CD14-positive monocyte (primary cell): ENCODE data around the gene CIB4. TPM values are rescaled to one million over a fixed set of nuclear protein-coding genes. Genes with fewer than 3 reads are reported as not detected.

ENCODE experiments used
- DNase-seq, 3 donors: peaks; one replicate each; pipeline ENCODE4 v3.0.0-alpha.2; 2011 to 2022
- H2AFZ ChIP-seq: 2 replicates; pipeline ENCODE4 v1.6.0; 2012; ENCODE audit warnings: mild to moderate bottlenecking, low read depth, low read length, inconsistent platforms; ENCODE audit not compliant: insufficient read depth, poor library complexity, severe bottlenecking
- H3K27ac ChIP-seq, 2 donors: 1 replicate in 1 of 2; 2 replicates in 1 of 2; pipeline ENCODE4 v1.5.1; 2012 to 2013; ENCODE audit warnings: low read length in 2 of 2, control low read depth in 1 of 2, inconsistent platforms in 1 of 2, low read depth in 1 of 2, mild to moderate bottlenecking in 1 of 2
- H3K27me3 ChIP-seq, 2 donors: one replicate each; pipeline versions ENCODE4 v1.6.0 to v1.6.1; 2011 to 2013; ENCODE audit warnings: low read length in 2 of 2; ENCODE audit not compliant: control insufficient read depth in 2 of 2, insufficient read depth in 2 of 2
- H3K36me3 ChIP-seq, 2 donors: replicated peaks in 1 of 2; 1 replicate in 1 of 2; 2 replicates in 1 of 2; pipeline versions ENCODE4 v1.5.1 to v1.6.1; 2012 to 2013; ENCODE audit warnings: low read length in 2 of 2, control low read depth in 1 of 2, inconsistent platforms in 1 of 2, mild to moderate bottlenecking in 1 of 2; ENCODE audit not compliant: insufficient read depth in 2 of 2, control insufficient read depth in 1 of 2
- H3K4me1 ChIP-seq, 2 donors: 1 replicate in 1 of 2; 2 replicates in 1 of 2; pipeline versions ENCODE4 v1.5.1 to v1.6.1; 2012 to 2013; ENCODE audit warnings: low read length in 2 of 2, control low read depth in 1 of 2, inconsistent platforms in 1 of 2, mild to moderate bottlenecking in 1 of 2, moderate library complexity in 1 of 2; ENCODE audit not compliant: insufficient read depth in 2 of 2, control insufficient read depth in 1 of 2
- H3K4me2 ChIP-seq: replicated peaks from 2 replicates; pipeline ENCODE3; 2012; ENCODE audit warnings: low read length, moderate library complexity, mild to moderate bottlenecking; ENCODE audit not compliant: poor library complexity, severe bottlenecking; ENCODE audit errors: extremely low read depth
- H3K4me3 ChIP-seq, 3 experiments: fragments of 200-600 bp in 1 of 3; sonication (generic) in 1 of 3; replicated peaks in 1 of 3; 1 replicate in 2 of 3; 2 replicates in 1 of 3; pipeline ENCODE4 v1.5.1; 2011 to 2013; ENCODE audit warnings: low read length in 3 of 3, mild to moderate bottlenecking in 3 of 3, control low read depth in 2 of 3, low read depth in 2 of 3, inconsistent platforms in 1 of 3, moderate library complexity in 1 of 3
- H3K79me2 ChIP-seq: 2 replicates; pipeline ENCODE4 v1.6.0; 2012; ENCODE audit warnings: mild to moderate bottlenecking, control low read depth, inconsistent platforms, low read length, moderate library complexity; ENCODE audit not compliant: insufficient read depth
- H3K9ac ChIP-seq: 2 replicates; pipeline ENCODE4 v1.6.0; 2017; ENCODE audit warnings: low read length, mild to moderate bottlenecking; ENCODE audit not compliant: insufficient read depth, poor library complexity, severe bottlenecking
- H3K9me3 ChIP-seq, 2 donors: replicated peaks in 1 of 2; 1 replicate in 1 of 2; 2 replicates in 1 of 2; pipeline versions ENCODE4 v1.5.1 to v1.6.1; 2012 to 2013; ENCODE audit warnings: low read length in 2 of 2, control low read depth in 1 of 2; ENCODE audit not compliant: control insufficient read depth in 1 of 2, insufficient read depth in 1 of 2
- H4K20me1 ChIP-seq: 2 replicates; pipeline ENCODE4 v1.6.0; 2012; ENCODE audit warnings: mild to moderate bottlenecking, low read length, control low read depth, moderate library complexity; ENCODE audit not compliant: insufficient read depth
- H3K27ac Mint-ChIP-seq, 7 donors: one replicate each; pipeline ENCODE4 v1.8.0; 2020; ENCODE audit warnings: mild to moderate bottlenecking in 7 of 7, mixed read lengths in 7 of 7, moderate library complexity in 6 of 7, inconsistent platforms in 2 of 7
- H3K27me3 Mint-ChIP-seq, 3 donors: one replicate each; pipeline ENCODE4 v1.8.0; 2021 to 2022; ENCODE audit warnings: low read depth in 3 of 3, mild to moderate bottlenecking in 3 of 3, mixed read lengths in 3 of 3, moderate library complexity in 3 of 3, inconsistent platforms in 1 of 3
- H3K36me3 Mint-ChIP-seq, 2 donors: one replicate each; pipeline ENCODE4 v1.8.0; 2020; ENCODE audit warnings: mixed read lengths in 2 of 2, inconsistent platforms in 1 of 2, mild to moderate bottlenecking in 1 of 2
- H3K4me1 Mint-ChIP-seq: one replicate; pipeline ENCODE4 v1.8.0; 2020; ENCODE audit warnings: mild to moderate bottlenecking, mixed read lengths
- H3K4me3 Mint-ChIP-seq, 2 donors: one replicate each; pipeline ENCODE4 v1.8.0; 2020; ENCODE audit warnings: mild to moderate bottlenecking in 2 of 2, mixed read lengths in 2 of 2, moderate library complexity in 1 of 2
- H3K9me3 Mint-ChIP-seq, 7 donors: one replicate each; pipeline ENCODE4 v1.8.0; 2020 to 2022; ENCODE audit warnings: mixed read lengths in 7 of 7, mild to moderate bottlenecking in 6 of 7, moderate library complexity in 6 of 7, inconsistent platforms in 2 of 7
- WGBS: methylation state at CpG from one replicate; pipeline ENCODE4 v1.1.5; 2013; ENCODE audit warnings: missing lambda C conversion rate; ENCODE audit not compliant: insufficient coverage; 5-methylcytosine and 5-hydroxymethylcytosine counted together
- intact Hi-C, 2 donors: fragments of 100-400 bp; cut with micrococcal nuclease; formaldehyde crosslinking; loops; one replicate each; pipeline versions ENCODE4 v1.15.0 to v1.15.1; 2023
- polyA plus RNA-seq, 3 donors: library from polyadenylated mRNA; depleted of rRNA in 1 of 3; unstranded in 2 of 3; stranded (reverse) in 1 of 3; fragments of 300-500 nt in 2 of 3; fragments of >200 nt in 1 of 3; fragmentation: Illumina TruSeq in 2 of 3; gene quantifications; 1 replicate in 2 of 3; 2 replicates in 1 of 3; pipeline ENCODE4 v1.2.3, GENCODE V29; 2012 to 2021
- TF ChIP-seq, protein P1 (sequence below): fragments of 200-600 bp; IDR thresholded peaks from one replicate; pipeline ENCODE4 v1.8.0; 2022; ENCODE audit warnings: antibody characterized with exemption, mild to moderate bottlenecking

Gene CIB4
- polyA plus RNA-seq, 3 donors: not detected

DNA sequence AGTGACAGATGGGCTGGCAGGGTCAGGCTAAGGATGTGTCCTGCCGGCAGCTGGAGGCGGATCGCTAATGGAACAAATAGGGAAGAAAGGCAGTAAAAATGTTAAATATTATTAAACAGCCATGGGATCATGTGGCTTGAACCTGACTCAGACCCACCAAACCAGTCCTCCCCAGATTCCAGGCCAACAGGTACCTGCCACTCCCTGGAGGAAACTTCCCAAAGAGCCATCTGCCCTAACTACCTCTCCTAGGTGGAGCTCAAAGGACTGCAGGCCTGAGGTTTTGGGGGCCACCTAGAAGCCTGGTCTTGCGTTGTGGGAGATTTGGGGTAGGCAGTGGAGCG lies 34.3 kb downstream of the CIB4 start:
- intact Hi-C loops: no loop called here
- Histone ChIP-seq H2AFZ (no peak overlapping the region), H3K27me3 (no peaks in the 10 kb centered on the region), H3K4me2 (no peak overlapping the region), H3K9me3 (no peaks in the 10 kb centered on the region), H3K36me3 (no peaks in the 10 kb centered on the region), H3K4me3 (no peak overlapping the region), H3K27ac (no peak overlapping the region), H3K79me2 (no peaks in the 10 kb centered on the region), H4K20me1 (no peaks in the 10 kb centered on the region), H3K4me1 (no peaks in the 10 kb centered on the region), H3K9ac (no peak overlapping the region)
- peaks cover 7 to 24% (median 14%) of the 10 kb centered on the region in 3 donors for H3K27me3 Mint-ChIP-seq
- no peak for DNase-seq
- H3K9me3 Mint-ChIP-seq: peaks cover 0 to 6% (median 1%) of the 10 kb centered on the region in 7 donors
- no CpG with 5 or more reads among the region's 5 CpGs for WGBS
- peak overlapping the region in 1 of 7 donors; percentile 3 for H3K27ac Mint-ChIP-seq
- H3K4me1 Mint-ChIP-seq: no peaks in the 10 kb centered on the region
- H3K4me3 Mint-ChIP-seq: no peak overlapping the region
- TF ChIP-seq, protein P1, sequence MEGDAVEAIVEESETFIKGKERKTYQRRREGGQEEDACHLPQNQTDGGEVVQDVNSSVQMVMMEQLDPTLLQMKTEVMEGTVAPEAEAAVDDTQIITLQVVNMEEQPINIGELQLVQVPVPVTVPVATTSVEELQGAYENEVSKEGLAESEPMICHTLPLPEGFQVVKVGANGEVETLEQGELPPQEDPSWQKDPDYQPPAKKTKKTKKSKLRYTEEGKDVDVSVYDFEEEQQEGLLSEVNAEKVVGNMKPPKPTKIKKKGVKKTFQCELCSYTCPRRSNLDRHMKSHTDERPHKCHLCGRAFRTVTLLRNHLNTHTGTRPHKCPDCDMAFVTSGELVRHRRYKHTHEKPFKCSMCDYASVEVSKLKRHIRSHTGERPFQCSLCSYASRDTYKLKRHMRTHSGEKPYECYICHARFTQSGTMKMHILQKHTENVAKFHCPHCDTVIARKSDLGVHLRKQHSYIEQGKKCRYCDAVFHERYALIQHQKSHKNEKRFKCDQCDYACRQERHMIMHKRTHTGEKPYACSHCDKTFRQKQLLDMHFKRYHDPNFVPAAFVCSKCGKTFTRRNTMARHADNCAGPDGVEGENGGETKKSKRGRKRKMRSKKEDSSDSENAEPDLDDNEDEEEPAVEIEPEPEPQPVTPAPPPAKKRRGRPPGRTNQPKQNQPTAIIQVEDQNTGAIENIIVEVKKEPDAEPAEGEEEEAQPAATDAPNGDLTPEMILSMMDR: no peak
- H3K36me3 Mint-ChIP-seq: no peaks in the 10 kb centered on the region

DNA sequence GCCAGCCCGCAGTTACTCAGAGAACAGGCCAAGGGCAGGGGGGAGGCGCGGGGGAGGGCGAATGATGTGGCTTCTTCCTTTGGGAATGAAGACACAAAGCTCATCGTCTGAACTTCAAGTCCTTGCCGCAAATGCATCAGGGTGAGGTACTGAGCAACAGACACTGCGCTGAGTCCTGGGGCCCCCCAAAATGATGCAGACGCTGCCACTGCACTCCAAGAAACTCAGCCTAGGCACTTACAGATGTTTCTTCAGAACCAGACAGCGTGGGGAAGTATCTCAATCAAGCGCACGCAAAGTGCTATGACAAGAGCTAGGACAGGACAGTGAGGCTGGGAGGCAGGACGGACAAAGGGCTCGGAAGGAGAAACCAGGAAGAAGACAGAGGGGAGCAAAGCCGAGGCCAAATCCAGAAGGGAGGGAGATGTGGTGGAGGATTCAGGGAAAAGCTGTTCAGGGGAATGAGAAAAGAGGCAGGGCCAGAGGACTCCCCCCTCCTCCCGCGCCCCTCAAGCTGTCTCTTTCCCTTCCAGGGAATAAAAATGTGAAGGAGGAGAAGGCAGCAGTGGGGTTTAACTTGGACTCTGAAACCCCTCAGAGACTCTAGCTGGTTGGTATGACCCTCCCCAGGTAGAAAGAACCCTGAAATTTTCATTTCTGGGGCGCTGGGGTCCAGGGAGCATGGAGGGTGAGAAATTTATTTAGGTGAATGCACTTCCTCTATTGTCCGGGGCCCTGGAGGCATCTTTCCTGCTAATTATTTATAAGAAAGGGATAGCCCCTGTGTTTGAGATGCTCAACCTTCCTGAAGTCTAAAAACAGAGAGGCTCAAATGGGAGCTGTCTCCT lies 34.9 kb downstream of the CIB4 start:
- Histone ChIP-seq H3K9ac (no peak overlapping the region), H4K20me1 (no peaks in the 10 kb centered on the region), H2AFZ (no peak overlapping the region), H3K9me3 (no peaks in the 10 kb centered on the region), H3K4me2 (no peak overlapping the region), H3K27me3 (no peaks in the 10 kb centered on the region), H3K27ac (no peak overlapping the region), H3K36me3 (no peaks in the 10 kb centered on the region), H3K4me3 (no peak overlapping the region), H3K79me2 (no peaks in the 10 kb centered on the region), H3K4me1 (no peaks in the 10 kb centered on the region)
- Mint-ChIP-seq H3K9me3 (peaks cover 0 to 6% (median 1%) of the 10 kb centered on the region in 7 donors), H3K27me3 (peaks cover 7 to 26% (median 14%) of the 10 kb centered on the region in 3 donors), H3K27ac (peak overlapping the region in 1 of 7 donors; percentile 53), H3K36me3 (no peaks in the 10 kb centered on the region), H3K4me1 (no peaks in the 10 kb centered on the region), H3K4me3 (no peak overlapping the region)
- TF ChIP-seq, protein P1: no peak
- WGBS: 91% methylated on average over 14 of the region's 18 CpGs
- no peak for DNase-seq
- intact Hi-C loops: loop anchor here (1.0 to 2.0 kb wide), 2 partner anchors 139 kb away; no protein-coding TSS in a partner anchor
